NCI-H226 (cell line): ENCODE results near the gene PRDM16.

Source experiments
- DNase-seq: peaks from one replicate; pipeline ENCODE4 v3.0.0-alpha.2; 2015

PRDM16 gene

GRCh38 chr1:3292868-3293562, 224.0 kb downstream of the PRDM16 start:
- DNase-seq = no peak

GRCh38 chr1:3293563-3294080, 224.6 kb downstream of the PRDM16 start:
- no peak for DNase-seq

GRCh38 chr1:3294450-3294849, 225.4 kb downstream of the PRDM16 start:
- DNase-seq = no peak

GRCh38 chr1:3295846-3296245, 226.8 kb downstream of the PRDM16 start:
- no peak for DNase-seq

- no peak for DNase-seq
These were observed 227.3 kb downstream of the PRDM16 start for GRCh38 chr1:3296326-3296725.

- DNase-seq = no peak
These were observed 227.8 kb downstream of the PRDM16 start for GRCh38 chr1:3296826-3297225.

- no peak for DNase-seq
These were observed 228.8 kb downstream of the PRDM16 start for GRCh38 chr1:3297756-3298155.

- no peak for DNase-seq
These were observed 229.2 kb downstream of the PRDM16 start for GRCh38 chr1:3298197-3298596.

- DNase-seq = no peak
These were observed 235.2 kb downstream of the PRDM16 start for GRCh38 chr1:3304246-3304645.

- no peak for DNase-seq
These were observed 235.7 kb downstream of the PRDM16 start for GRCh38 chr1:3304692-3305091.

GRCh38 chr1:3305156-3305555, 236.2 kb downstream of the PRDM16 start:
- DNase-seq = no peak

GRCh38 chr1:3306583-3307291, 237.7 kb downstream of the PRDM16 start:
- DNase-seq = peak; percentile 18

GRCh38 chr1:3307359-3307758, 238.4 kb downstream of the PRDM16 start:
- DNase-seq = no peak

GRCh38 chr1:3308053-3308452, 239.1 kb downstream of the PRDM16 start:
- no peak for DNase-seq

- DNase-seq = no peak
These were observed 241.9 kb downstream of the PRDM16 start for GRCh38 chr1:3310718-3311400.

GRCh38 chr1:3311711-3312110, 242.7 kb downstream of the PRDM16 start:
- no peak for DNase-seq

- DNase-seq = no peak
These were observed 243.4 kb downstream of the PRDM16 start for GRCh38 chr1:3312310-3312897.

- peak; percentile 100 for DNase-seq
These were observed 244.0 kb downstream of the PRDM16 start for GRCh38 chr1:3312898-3313575.

GRCh38 chr1:3313576-3313950, 244.6 kb downstream of the PRDM16 start:
- DNase-seq = peak; percentile 88

GRCh38 chr1:3314491-3315381, 245.7 kb downstream of the PRDM16 start:
- DNase-seq = peak; percentile 62
